HG02642 (cell line): ENCODE results near the gene MARS1.
A peak's percentile ranks its signal among the peaks of the same experiment; 100 is the strongest.
"Not testable (repeated sequence)": the region's sequence is repeated elsewhere in the genome, so short reads cannot be mapped to it uniquely, and the experiment has no call there.

Experiments
- ATAC-seq: cut with Tn5 transposase; IDR thresholded peaks from one replicate; pipeline ENCODE4 v1.9.1; 2021; ENCODE audit warnings: mild to moderate bottlenecking; ENCODE audit not compliant: unreplicated experiment, poor library complexity

Gene MARS1

DNA sequence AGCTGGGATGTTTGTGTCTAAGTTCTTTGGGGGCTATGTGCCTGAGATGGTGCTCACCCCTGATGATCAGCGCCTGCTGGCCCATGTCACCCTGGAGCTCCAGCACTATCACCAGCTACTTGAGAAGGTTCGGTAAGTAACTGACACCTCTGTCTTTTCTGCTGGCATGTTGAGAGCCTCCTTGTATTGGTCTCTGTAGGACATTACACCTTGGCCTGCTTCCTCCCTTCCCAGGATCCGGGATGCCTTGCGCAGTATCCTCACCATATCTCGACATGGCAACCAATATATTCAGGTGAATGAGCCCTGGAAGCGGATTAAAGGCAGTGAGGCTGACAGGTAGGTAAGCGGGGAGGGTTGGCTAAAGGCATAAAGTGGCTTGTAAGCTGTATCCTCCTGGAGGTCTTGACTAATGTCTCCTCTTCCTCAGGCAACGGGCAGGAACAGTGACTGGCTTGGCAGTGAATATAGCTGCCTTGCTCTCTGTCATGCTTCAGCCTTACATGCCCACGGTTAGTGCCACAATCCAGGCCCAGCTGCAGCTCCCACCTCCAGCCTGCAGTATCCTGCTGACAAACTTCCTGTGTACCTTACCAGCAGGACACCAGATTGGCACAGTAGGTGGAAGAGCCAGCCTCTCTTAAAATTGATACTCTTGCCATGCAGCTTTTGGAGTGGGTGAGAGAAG, 27.0 kb downstream of the MARS1 start:
- ATAC-seq, result no peak

DNA sequence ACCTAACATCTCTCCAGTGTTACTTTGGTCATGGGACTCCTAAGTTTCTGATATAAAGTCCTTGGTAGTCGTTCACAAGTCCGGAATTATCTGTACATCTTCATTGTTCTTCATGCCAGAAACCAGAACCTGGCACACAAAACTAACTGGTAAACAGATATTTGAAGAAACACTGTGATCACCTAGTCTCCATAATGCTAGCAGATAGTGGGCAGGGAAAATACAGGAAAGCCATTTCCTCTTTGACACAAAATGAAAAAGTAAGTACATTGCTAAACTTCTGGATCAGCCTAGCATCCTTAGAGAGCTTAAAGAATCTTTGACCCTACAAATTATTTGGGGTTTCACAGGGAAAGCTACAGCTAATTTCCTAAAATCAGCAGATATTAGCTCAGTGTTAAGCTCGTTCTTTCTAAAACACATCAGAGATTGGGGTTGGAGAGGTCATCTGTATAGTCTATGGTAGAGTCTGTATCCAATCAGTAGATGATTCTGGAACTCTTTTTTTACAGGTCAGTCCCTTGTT, 27.6 kb downstream of the MARS1 start:
- no peak for ATAC-seq

DNA sequence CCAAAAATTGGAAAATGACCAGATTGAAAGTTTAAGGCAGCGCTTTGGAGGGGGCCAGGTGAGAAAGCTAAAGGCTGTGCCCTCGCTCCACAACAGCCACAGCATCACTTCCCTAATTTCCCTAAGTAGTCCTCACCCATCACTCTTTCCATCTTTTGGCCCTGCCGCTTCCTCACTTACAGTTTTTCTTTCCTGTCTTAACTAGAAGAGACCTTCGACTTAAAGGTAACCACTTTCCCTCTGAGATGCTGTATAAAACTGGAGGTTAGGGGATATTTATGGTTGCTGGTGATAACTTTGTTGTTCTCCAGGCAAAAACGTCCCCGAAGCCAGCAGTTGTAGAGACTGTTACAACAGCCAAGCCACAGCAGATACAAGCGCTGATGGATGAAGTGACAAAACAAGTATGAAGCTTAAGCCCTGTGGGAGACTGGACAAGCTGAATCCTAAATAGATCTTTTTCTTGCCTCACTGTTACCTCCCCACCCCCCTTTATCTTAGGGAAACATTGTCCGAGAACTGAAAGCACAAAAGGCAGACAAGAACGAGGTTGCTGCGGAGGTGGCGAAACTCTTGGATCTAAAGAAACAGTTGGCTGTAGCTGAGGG, 28.2 kb downstream of the MARS1 start:
- ATAC-seq, result no peak

DNA sequence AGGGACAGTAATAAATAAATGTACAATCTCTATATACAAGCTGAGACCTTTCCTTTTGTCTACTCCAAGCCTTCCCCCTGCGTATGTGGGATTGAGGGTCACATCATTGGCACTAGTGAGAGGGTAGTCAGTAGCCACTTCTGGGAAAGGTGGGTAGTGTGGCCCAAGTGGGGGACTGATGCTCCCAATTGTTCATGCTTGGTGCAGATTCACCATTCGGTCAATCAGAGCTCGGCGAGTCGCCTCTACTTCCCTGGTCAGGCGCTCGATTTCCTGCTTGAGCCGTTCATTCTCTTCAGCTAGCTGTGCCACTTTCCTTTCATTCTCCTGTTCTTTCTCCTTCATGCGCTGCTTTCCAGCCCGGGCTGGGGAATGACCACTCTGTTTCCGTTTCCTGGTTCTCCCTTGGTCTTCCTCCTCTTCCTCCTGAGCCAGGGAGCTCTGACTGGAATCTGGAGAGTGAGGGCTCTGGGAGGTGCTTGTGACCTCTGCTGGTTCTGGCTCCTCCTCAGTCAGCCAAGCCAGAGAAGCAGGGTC, 28.8 kb downstream of the MARS1 start:
- no peak for ATAC-seq

DNA sequence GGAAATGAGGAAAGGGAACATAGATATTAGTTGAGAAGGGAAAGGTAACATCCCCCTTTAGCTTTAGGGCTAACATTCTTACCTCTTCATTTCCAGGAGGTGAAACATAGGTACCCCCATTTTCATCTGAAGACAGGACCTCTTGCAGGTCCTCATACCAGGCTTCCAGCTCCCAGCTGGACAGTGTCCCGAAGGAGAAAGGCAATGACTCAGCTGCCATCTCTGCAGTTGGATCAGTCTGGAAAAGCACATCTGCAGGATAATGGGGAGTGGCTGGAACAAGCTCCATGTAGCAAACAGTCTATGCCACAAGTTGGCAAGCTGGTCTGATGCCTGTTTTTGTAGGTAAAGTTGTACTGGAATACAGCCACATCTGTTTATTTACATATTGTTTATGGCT, 29.3 kb downstream of the MARS1 start:
- no peak for ATAC-seq

- ATAC-seq, result not testable (repeated sequence)
Observed at GRCh38 chr12:57517718-57518117, 29.9 kb downstream of the MARS1 start.

DNA sequence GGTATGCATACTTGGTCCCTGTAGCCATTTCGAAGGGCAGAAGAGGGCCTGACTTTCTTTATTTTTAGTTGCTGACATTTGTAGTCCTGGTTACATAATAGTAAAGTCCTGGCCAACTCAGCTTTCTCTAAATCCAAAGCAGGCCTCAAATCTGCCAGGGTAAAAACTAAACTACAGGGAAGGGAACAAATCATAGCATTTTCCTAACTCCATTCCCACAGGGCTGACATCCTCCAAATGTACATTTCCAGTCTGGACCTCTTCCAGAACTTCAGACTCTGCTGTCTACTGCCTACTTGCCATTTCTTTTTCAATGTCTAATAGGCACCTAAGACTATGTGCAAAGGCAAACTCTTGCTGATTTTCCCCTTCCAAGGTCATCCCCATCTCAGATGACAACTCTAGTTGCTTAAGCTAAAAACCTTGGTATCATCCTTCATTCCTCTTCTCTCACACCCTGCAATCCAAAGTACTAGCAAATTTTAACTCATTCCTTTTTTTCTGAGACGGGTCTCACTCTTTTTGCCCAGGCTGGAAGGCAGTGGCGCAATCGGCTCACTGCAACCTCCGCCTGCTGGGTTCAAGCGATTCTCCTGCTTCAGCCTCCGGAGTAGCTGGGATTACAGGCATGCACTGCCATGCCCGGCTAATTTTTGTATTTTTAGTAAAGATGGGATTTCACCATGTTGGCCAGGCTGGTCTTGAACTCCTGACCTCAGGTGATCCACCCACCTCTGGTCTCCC, 30.5 kb downstream of the MARS1 start:
- no peak for ATAC-seq

- ATAC-seq, result no peak
Observed at GRCh38 chr12:57518920-57519795, 31.3 kb downstream of the MARS1 start.

- no peak for ATAC-seq
Observed at GRCh38 chr12:57519796-57520052, 31.9 kb downstream of the MARS1 start.

- ATAC-seq, result peak; percentile 71
Observed at GRCh38 chr12:57520053-57520818, 32.4 kb downstream of the MARS1 start, which contains the start of gene DDIT3. Gene DDIT3 (minus strand): TSS chr12:57520514. CDS start chr12:57517406, 3,108 bp downstream.

- ATAC-seq, result no peak
Observed at GRCh38 chr12:57521525-57522010, 33.7 kb downstream of the MARS1 start.

- peak; percentile 38 for ATAC-seq
Observed at GRCh38 chr12:57522011-57522886, 34.4 kb downstream of the MARS1 start, which contains the start of gene MBD6. Gene MBD6 (plus strand): TSS chr12:57522824. CDS start chr12:57524304, 1,480 bp downstream.

DNA sequence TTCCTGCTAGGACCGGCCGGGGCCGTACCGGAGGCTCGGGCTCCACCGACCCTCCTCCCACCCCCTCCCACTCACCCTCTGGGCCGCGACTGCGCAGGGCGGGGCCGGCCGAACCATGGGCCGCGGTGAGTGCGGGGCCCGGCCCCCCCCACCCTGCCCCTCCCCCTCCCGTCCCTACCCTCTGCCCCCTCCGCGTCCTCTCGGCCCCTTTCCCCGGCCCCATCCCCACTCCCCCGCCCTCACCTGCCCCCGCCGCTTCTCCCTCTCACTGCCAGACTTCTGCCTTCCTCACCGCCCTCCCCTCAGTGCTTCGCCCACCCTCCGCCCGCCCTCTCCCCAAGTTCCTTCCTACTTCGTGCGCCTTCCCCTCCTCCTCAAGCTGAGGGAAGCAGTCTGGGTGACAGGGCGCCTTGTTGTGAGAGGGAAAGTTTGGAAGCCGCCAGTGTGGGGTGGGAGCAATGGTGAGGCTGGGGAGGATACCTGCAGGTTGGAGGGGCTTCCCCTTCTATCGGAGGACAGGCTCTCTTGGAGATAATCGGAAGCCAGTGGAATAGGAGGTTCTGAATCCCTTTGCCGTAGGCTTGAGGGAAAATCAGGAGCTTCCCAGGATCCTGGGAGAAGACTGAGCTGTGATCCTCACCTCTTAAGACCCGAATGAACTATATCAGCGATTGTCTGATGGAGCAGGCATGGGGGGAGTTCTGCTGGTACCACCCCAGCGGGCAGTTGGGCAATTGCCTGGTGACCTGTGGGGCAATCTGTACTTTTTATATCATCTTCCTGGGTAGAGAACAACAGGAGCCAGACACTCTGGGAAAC, 35.2 kb downstream of the MARS1 start:
- no peak for ATAC-seq

GRCh38 chr12:57523706-57524614, 36.1 kb downstream of the MARS1 start:
- ATAC-seq, result no peak

GRCh38 chr12:57524814-57525614, 37.1 kb downstream of the MARS1 start:
- no peak for ATAC-seq
